Measurements from ENCODE around the gene HOOK1.

The HOOK1 gene

DNA sequence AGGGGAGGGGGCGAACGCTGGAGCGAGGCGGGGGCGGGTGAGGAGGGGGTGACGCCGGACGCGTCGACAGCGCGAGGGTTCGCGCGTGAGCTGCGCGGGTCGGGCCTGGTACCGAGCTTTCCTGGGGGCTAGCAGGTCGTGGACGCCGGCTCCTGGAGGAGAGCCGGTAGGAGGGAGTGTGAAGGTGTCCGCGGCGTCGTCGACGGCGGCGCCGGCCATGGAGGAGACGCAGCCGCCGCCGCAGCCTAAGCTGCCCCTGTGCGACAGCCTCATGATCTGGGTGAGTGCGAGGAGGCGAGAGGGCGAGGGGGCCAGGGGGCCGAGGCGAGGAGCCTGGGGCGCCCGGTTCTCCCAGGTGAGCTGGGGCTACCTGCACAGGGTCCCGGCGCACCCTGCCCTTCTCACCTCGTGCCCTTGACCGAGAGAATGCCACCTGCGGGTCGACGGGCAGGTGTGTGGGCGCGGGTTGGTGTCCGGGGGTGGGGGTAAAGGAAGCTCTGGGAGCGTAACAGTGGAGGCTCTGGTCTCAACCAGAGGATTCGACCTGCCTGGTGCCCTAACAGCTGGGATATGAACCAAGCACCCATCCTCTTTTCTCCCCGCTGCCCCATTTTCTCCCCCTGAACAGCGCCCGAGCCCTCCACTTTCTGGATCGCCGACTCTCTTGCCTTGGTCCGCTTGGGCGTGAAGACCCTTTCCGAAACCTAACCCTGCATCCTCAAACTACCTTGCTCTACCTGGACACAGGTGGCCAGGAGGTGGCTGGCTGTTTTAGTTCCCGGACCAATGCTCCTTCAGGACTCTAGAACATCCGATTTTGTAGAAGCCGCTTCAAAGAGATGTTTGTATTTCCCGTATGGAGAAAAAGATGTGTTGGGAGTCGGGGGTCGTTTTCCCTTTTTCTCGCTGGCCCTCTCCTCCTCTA, at the start of gene HOOK1:
TSS of gene HOOK1 (plus strand) at position 49 of the 925 bp plus-strand sequence. CDS start at position 218, 169 bp downstream.
- DNase-seq (ENCODE audit: low read depth in 3 of 3): peak in 1 of 3 donors; percentile 10

DNA sequence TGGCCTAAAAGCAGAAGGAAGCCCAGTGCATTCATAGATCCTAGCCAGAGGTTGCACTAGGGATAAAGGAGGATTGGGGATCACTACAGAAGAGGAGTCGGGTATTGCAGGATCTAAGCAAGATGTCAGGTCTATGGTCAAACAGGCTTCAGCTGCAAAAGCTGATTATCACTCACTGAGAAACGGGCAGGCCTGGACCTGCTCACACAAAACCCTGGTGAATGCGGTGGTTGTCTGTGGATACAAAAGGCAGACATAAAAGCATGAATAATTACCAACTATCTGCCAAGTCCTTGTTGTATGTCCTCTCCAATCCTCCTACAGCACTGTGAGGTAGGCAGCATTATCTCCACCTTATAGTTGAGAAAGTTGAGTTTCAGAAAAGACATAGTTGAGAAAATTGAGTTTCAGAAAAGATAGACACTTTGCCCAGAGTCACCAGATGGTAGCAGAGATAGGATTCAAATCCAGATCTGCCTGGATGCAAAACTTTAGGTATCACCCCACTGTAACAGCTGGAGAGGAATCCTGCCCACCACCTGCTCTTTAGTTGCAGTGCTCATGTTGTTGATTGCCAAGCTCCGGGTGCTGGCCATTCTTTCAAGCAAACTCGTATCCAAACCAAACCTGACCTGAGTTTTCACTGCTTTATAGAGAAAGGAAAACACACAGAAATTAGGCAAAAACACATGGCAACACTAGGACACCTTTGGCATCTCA, 49.6 kb upstream of the HOOK1 start:
- no peak for DNase-seq (ENCODE audit: low read depth in 3 of 3)

DNA sequence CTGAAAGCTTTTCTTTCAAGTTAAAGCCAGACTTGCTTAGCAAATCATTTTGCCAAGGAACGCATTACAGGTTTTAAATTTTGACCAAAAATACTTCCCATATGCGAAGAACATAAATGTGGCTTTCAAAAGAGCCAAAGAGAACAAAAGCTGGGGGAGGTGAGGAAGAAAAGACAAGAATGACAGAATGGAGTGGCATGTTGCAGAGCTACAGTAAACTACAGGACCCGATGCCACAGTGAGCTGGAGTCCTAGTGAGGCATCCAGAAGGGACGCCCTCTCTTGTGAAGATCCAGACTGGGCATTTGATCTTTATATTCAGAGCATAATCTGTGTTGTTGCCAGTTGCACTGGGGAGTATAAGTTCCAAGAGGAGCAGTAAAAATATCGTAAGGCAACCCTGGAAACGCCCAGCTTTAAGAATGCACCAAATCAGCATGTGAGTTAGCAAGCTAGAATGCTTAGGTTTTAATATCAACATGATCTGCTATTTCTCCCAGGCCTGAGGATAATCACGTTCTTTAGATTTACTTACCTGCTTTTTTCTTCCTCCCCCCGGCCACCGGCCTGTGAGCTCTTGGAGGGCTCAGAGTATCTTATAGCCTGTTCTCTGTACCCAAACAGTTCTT, 48.4 kb upstream of the HOOK1 start:
- DNase-seq (ENCODE audit: low read depth in 3 of 3): no peak

DNA sequence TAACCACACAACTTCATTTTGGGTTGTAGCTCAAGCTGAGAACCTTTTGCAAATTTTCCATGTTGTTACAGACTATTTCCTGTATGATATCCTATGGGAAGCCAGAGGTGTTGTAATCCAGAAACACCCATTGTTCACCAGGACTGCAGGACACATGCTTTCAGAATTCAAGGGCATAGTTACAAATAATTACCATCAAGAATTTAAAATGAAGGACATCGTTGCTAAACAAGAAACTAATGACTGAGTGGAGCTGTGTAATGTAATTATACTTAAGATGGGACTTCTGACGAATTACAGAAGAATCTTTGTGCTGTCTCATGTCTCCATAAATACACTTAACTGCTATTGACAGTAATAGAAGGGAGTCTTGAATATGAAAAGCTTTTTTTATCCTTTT, 47.6 kb upstream of the HOOK1 start:
- DNase-seq (ENCODE audit: low read depth in 3 of 3): no peak

DNA sequence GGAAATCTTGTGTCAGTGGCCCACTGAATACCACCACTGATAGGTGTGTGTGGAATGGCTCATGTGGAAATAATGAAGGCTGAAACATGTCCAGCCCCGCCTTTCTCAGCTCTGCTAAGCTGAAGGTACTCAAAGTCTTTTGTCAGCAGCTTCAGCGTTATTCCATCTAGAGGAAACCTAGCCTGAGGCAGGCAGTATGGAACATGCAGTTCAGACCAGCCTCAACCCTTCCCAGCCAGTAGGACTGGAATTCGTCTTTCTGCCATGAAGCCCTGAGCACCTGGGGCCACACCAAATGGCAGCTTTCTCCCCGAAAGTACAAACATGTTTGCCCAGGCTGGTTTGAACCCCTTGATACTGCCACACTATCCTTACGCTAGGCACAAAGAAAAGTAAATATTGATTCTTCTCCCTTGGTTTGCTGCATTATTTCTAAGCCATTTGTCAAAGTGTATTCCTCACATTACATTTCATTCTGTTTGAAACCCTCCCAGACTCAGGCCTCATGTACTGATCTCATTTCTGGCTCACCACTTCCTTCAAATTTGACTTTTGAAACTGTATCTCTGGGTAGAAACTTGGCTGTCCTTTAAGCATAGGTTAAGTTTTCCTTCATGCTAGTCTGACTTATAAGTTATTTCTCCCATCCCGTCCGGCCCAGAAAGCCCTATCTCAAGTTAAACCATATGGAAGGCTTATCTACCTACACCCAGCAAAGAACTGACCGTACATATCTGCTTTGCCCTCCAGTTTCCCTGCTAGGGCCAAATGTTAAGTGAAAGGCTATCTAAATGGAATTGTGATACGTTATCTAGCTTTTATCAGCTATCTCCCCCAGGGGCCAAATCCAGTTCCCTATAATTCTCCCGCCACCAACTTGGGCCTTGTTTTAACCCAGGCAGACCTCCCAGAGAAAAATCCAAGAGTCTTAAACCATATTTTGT, 45.7 kb upstream of the HOOK1 start:
- no peak for DNase-seq (ENCODE audit: low read depth in 3 of 3)

DNA sequence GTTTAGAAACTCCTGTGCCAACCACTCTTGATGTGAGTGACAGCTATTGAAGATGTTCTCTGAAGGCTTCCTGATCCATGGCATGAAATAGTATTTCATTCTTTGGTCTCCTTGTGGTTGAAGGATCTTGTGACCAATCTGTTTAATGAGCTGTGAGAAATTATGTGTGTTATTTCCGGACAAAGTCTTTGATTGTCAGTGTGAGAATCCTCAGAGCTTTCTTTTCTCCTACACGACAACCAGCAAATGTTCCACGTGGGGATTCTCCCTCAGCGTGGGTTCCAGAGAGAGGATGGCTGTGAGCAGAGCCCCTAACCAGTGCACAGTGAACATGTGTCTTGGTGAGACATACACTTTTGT, 45.0 kb upstream of the HOOK1 start:
- DNase-seq (ENCODE audit: low read depth in 3 of 3): no peak

DNA sequence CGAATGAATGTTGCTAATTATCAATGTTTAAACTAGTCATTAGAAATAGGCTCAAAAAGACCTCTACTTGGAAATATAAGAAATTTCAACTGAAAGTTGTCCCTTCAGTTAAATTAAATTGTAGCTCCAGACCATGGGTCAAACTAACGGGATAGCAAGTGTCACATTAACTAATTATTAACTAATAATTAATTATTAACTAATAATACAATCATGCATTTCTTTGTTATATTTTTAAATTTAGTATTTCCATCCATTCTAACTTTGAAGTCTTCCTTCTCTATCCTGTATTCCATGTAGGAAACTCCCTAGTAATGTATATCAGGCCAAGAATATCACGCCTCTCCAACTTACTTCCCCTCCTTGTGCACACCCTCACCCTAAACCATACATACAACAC, 43.4 kb upstream of the HOOK1 start:
- no peak for DNase-seq (ENCODE audit: low read depth in 3 of 3)

DNA sequence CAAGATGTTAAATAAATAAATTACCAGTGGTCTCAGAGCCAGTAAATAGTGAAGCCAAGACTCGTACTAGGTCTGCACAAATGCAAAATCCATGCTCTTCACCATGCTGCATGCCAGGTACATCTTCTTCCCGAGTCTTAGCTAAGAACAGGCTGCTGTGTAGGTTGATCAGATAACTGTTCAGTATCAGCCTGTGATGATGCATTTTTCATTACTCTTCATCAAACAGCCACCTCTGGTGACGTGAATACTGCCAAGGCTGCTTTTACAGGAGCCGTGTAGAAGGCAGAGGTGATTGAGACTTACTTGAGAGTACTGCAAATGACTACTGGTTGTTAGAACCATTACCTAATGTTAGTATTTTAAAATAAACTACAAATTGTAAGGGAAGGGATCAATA, 39.3 kb upstream of the HOOK1 start:
- no peak for DNase-seq (ENCODE audit: low read depth in 3 of 3)

DNA sequence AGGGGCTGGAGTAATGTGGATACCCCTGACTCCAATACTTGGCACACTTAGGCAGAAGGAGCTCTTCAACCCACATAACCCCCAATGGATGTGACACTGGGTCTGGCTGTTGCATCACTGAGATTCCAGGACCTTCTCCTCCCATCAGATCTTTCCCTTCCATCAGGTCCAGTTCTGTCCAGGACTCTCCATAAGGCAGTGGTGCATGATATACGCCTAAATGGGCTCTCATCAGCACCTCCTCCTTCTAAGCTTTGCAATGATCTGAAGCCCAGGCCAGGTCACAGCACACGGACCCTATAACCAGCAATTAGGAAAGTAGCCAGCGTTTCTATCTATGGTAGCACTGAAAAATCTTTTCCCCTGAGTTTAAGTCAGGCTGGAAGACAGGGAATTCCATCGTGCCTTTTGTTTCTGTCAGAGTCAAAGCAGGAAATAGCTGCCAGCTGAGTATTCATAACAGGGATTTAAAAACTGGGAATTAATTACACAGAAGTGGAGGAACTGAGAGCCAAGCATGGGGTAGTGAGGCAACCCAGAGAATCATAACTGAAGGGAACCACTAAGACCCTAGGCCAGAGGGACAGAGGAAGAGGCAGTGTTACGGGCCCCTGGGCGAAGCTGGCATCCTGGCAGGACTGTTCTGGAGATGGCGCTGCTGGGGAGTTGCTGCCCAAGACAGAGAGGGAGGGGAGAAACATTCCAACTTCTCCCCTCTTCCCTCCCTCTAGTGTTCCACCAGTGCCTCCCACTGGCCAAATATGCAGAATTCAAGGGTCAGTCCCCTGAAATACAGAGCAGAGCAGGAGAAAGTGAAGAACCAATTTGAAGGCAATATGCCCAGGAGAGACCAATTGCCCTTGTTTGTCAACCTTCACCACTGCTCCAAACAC, 37.5 kb upstream of the HOOK1 start:
- no peak for DNase-seq (ENCODE audit: low read depth in 3 of 3)

DNA sequence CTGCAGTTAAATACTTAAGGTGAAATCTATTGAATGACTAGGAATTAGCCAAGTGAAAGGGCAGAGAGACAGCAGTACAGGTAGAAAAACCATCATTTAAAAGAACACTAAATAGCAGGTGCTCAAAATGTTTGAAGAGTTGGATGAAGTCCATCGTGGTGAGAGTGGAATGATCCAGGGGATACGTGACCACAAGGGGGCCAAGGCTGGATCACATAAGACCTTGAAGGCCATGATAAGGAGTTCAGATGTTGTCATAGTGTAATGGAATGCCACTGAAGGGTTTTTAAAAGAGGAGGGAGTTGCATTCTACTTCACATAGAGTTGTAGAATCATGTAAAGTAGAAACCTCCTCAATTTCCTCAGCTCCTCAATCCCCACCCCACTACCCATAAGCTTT, 34.8 kb upstream of the HOOK1 start:
- no peak for DNase-seq (ENCODE audit: low read depth in 3 of 3)

DNA sequence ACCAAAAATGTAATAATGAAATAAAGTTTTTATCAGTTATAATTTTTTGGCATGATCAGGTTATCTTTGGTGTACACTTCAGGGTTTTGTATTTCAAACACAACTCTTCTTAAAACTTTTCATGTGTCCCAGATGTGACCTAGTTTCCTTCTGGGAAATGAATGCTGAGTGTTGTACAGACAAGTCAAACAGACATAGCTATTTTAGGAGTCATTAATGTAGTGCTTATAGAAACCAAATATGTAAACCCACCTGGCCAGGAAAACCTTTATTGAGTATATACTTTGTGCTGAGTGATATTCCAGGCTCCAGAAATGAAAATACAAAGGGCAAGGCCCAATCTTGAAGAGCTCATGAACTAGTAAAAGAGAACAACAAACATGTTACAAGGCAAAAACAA, 25.9 kb upstream of the HOOK1 start:
- DNase-seq (ENCODE audit: low read depth in 3 of 3): no peak

DNA sequence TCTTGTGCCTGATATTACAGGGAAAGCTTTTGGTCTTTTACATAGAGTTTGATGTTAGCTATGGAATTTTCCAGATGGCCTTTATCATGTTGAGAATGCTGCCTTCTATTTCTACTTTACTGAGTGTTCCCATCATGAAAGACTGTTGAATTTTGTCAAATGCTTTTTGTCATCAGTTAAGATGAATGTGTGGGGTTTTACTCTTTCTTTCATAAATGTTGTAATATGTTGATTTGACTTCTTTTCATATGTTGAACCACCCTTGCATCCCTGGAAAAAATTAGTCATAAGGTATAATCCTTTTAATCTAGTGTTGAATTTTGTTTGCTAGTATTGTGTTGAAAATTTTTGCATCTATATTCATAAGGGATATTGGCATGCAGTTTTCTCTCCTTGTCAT, 16.1 kb upstream of the HOOK1 start:
- no peak for DNase-seq (ENCODE audit: low read depth in 3 of 3)

DNA sequence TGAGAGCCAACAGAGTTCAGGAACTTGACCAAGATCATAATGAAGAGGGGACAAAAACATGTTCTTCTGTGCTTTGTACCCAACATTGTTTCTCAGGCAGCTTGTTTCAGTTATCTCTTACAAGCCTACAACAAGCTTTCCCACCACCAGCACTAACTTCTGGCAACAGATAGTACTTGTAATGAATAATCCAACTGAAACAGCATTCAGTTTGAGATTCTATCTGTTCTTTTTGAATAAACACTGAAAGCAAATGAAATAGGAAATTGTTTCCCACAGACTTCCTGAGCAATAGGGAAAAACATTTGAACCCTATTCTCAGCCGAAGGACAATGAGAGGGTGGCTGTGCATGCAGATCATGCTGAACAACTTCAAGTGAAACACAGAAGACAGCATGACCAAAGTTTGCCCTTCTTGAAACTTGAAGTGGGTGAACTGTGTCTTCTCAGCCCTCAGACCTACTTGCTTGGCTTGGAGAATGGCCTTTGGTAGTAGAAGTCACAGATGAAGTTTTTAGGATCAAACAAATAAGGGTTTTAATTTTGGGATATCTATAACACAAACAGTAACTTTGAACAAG, 11.2 kb upstream of the HOOK1 start:
- DNase-seq (ENCODE audit: low read depth in 3 of 3): no peak

DNA sequence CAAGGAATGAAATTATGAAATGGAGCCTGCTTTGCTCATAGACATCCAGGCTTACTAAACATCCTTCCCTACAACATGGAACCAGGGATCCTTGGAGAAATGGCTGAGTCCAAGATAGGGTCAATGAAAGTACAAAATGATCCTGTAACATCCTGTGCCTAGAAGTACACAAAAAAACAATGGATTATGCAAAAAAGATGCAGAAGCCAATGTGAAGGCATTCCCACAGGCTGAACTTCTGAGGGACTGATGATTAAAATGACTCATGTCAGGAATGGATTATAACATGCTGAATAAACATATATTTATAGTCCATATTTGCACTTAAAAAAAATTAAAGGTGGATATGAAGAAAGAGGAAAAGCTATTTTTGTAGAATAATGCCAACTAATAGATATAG, 10.4 kb upstream of the HOOK1 start:
- DNase-seq (ENCODE audit: low read depth in 3 of 3): no peak

DNA sequence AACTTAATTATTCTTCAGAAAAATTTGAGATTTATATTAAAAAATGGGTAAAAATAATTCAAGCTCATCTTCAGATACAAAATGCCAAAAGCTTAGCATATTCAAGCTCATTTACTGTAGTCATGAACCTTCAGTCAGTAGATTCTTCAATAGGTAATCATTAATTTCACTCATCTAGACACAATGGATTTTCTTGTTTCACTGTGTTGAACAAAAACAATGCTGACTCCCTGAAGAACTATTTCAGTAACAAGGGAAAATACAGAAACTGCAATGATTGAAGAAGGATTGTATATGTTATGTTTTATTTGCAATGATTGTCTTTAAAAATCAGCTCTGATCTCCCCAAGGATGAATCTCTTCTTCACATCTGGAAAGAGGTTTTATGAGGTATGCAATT, 9.2 kb upstream of the HOOK1 start:
- DNase-seq (ENCODE audit: low read depth in 3 of 3): no peak

DNA sequence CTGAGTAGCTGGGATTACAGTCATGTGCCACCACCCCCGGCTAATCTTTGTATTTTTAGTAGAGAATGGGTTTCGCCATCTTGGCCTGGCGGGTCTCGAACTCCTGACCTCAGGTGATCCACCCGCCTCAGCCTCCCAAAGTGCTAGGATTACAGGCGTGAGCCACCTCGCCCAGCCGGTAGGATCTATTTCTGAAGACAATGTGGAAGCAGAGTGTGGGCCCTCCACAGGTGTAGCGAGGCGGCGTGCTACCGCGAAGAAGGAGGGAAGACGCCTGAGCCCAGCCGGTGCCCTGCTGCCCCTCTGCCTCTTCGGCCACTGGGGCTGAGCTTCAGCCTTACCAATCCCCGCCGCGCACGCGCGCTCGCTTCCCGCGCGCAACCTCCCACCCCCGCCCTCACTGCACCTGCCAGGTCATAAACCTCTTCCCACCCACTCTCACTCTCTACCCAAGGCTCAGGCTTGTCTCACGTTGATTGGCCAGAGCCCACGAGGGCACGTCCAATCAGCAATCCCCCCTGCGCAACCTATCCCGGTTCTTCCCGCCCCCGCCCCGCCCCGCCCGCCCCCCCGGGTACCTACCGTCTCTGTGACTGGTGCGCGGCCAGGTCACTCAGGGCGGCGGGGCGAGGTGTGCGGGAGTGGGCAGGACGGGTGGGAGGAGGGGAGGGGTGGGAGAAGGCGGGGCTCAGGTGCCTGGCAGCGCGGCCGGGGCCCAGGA, 409 bp upstream of the HOOK1 start:
- DNase-seq (ENCODE audit: low read depth in 3 of 3): peak; percentile 48 to 78 (median 74)

DNA sequence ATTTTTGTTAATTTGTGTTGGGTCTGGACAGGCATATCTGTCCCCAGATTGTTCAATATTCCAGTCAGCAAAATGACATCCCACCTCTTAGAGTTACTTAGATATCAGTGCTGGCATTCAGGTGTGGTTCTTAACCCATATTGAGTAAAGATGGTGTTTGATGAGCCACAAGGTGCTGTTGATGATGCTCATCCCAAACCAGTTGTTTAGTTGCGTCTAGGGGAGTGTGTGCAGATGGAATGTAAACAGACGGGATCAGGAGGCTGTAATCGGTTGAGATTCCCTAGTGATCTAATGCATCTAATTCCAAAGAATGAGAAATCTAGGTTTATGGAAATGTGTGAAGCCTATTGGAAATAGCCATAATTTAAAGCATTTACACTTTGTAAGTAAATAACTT, 1.1 kb downstream of the HOOK1 start:
- DNase-seq (ENCODE audit: low read depth in 3 of 3): no peak

DNA sequence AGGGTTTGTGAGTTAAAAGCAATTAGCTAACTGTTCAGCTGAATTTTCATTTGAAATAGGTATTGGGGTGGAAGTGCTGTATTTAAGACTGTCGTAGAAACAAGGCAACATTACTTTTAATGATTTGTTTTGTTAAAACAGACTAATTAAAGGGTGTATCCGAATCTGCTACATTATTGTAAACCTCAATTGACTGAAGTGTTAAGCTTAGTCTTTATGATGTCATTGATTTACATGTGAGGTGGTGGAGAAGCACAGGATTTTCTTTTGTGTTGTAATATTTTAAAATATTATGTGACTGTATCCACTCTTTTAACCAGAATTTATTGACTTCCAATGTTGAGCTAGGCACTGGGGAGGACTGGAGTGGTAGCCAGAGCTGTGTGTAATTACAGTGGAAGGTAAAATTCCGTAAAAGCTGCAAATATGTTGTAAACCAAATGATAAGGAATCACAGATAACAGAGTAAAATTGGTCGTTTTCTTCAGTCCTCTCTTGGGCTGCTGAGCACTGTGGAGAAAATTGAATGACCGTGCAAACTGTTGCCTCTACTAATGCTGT, 1.6 kb downstream of the HOOK1 start:
- DNase-seq (ENCODE audit: low read depth in 3 of 3): no peak

Data from stimulated activated CD4-positive, alpha-beta T cell treated with anti-CD3 and anti-CD28 coated beads, TNF-alpha, amount 100 ng/mL, for 48 hours (primary cell).